Measurements from ENCODE around the gene HAUS7.

- TF ChIP-seq EZH2 (IDR thresholded peaks at IDR 0.05) (no peak), POLR2AphosphoS5 (IDR thresholded peaks at IDR 0.05; ENCODE audit: borderline replicate concordance, low read depth, low read length) (no peak)
Observed at GRCh38 chrX:153434801-153435200, 35.6 kb downstream of the HAUS7 start.

All from SK-N-MC (cell line).